ENCODE data around the gene ALPP. TPM values are rescaled to one million over a fixed set of nuclear protein-coding genes. Genes with fewer than 3 reads are reported as not detected.

The ALPP gene
- under 0.01 TPM in 1 of 2 replicates, not detected in the other for total RNA-seq

DNA sequence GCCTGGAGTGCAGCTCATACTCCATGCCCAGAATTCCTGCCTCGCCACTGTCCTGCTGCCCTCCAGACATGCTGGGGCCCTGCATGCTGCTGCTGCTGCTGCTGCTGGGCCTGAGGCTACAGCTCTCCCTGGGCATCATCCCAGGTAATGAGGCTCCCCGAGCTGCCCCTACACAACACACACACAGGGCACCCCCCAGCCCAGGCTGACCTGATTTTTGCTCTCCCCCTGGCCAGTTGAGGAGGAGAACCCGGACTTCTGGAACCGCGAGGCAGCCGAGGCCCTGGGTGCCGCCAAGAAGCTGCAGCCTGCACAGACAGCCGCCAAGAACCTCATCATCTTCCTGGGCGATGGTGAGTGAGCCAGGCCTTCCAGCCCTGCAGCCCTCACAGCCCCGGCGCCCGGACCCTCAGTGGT, at the start of gene ALPP:
ALPP (plus strand) TSS at position 17 of the 417 bp plus-strand sequence; CDS start at position 69, 52 bp downstream.

DNA sequence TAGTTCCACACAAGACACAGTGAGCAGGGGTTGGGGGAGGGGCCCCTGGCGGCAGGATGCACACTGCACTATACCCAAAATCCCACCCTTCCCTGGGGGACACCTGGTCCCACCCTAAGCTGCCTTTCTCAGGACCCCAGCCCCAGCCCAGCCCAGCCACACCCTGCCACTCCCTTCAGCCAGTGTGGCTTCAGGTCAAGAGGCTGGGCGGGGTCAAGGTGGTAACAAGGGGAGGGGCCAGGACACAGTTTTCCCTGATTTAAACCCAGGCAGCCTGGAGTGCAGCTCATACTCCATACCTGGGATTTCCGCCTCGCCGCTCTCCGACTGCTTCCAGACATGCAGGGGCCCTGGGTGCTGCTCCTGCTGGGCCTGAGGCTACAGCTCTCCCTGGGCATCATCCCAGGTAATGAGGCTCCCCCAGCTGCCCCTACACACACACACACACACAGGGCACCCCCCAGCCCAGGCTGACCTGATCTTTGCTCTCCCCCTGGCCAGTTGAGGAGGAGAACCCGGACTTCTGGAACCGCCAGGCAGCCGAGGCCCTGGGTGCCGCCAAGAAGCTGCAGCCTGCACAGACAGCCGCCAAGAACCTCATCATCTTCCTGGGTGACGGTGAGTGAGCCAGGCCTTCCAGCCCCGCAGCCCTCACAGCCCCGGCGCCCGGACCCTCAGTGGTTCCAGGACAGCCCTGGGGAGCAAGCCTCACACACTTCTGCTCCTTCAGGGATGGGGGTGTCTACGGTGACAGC, 28.2 kb downstream of the ALPP start, which contains the start of gene ALPG:
ALPG (plus strand) TSS at position 289 of the 755 bp plus-strand sequence; CDS start at position 340, 51 bp downstream.

Small RNAs within 50 kb of the gene (small RNA-seq; reads per million reads assigned to genes)
- gene AC068134.3 (ENCODE audit: low replicate concordance) (not detected), gene AC068134.4 (ENCODE audit: low replicate concordance) (not detected)

Other genes with a start within 250 kb of the ALPP start
- gene ALPG, start 28.1 kb downstream of the ALPP start, total RNA-seq: not detected in 2 replicates
- gene ALPI, start 77.4 kb downstream of the ALPP start, total RNA-seq: not detected in 2 replicates
- not detected in 2 replicates for gene ECEL1, start 109.1 kb downstream of the ALPP start, total RNA-seq
- gene PRSS56, start 141.6 kb downstream of the ALPP start, total RNA-seq: not detected in 2 replicates
- not detected in 2 replicates for gene CHRND, start 147.4 kb downstream of the ALPP start, total RNA-seq
- gene CHRNG, start 160.9 kb downstream of the ALPP start, total RNA-seq: not detected in 2 replicates
- gene TIGD1, start 171.8 kb downstream of the ALPP start, total RNA-seq: 5.4 and 5.5 TPM in 2 replicates
- 70.0 and 91.8 TPM in 2 replicates for gene EIF4E2, start 171.9 kb downstream of the ALPP start, total RNA-seq

Measured in placental pericyte (primary cell).